WTC11 (cell line): ENCODE data around the gene FAM227B. TPM values are rescaled to one million over a fixed set of nuclear protein-coding genes. Genes with fewer than 3 reads are reported as not detected.

Experiments
- ARID4B ChIP-seq: sonication (generic); formaldehyde crosslinking; IDR thresholded peaks from 2 replicates; pipeline ENCODE4 v1.8.0; 2023; ENCODE audit warnings: missing genetic modification reagents, mild to moderate bottlenecking, borderline replicate concordance
- ATF3 ChIP-seq: sonication (generic); formaldehyde crosslinking; conservative IDR thresholded peaks from 2 replicates; pipeline ENCODE4 v1.8.1; 2022; ENCODE audit warnings: mild to moderate bottlenecking, missing genetic modification reagents
- ELF4 ChIP-seq: sonication (generic); formaldehyde crosslinking; IDR thresholded peaks from 2 replicates; pipeline ENCODE4 v1.8.1; 2022; ENCODE audit warnings: low read depth, mild to moderate bottlenecking, moderate library complexity, missing genetic modification reagents
- EMX1 ChIP-seq: fragments of 250-450 bp; sonication (Bioruptor Pico); IDR thresholded peaks from 2 replicates; pipeline ENCODE4 v1.8.0; 2021; ENCODE audit warnings: mild to moderate bottlenecking
- ETV6 ChIP-seq: sonication (generic); formaldehyde crosslinking; IDR thresholded peaks from 2 replicates; pipeline ENCODE4 v1.8.1; 2022; ENCODE audit warnings: mild to moderate bottlenecking, missing genetic modification reagents
- FOXP4 ChIP-seq: sonication (generic); formaldehyde crosslinking; IDR thresholded peaks from 2 replicates; pipeline ENCODE4 v1.8.0; 2022; ENCODE audit warnings: mild to moderate bottlenecking, missing genetic modification reagents
- GRHL2 ChIP-seq: fragments of 250-450 bp; sonication (Bioruptor Pico); IDR thresholded peaks from 2 replicates; pipeline ENCODE4 v1.8.0; 2022; ENCODE audit warnings: mild to moderate bottlenecking, moderate library complexity; ENCODE audit not compliant: insufficient replicate concordance, severe bottlenecking
- GTF2I ChIP-seq: fragments of 250-450 bp; sonication (Bioruptor Pico); conservative IDR thresholded peaks from 2 replicates; pipeline ENCODE4 v1.4.0; 2021; ENCODE audit warnings: mild to moderate bottlenecking
- HMGXB4 ChIP-seq: sonication (generic); formaldehyde crosslinking; IDR thresholded peaks from 2 replicates; pipeline ENCODE4 v1.8.1; 2023; ENCODE audit warnings: mild to moderate bottlenecking, moderate library complexity, missing genetic modification reagents
- IRF2 ChIP-seq: sonication (generic); formaldehyde crosslinking; IDR thresholded peaks from 2 replicates; pipeline ENCODE4 v1.8.0; 2022; ENCODE audit warnings: low read depth, missing genetic modification reagents, borderline replicate concordance
- NFE2L1 ChIP-seq: sonication (generic); formaldehyde crosslinking; IDR thresholded peaks from 2 replicates; pipeline ENCODE4 v1.8.1; 2023; ENCODE audit warnings: missing genetic modification reagents
- SOX15 ChIP-seq: fragments of 250-450 bp; sonication (Bioruptor Pico); IDR thresholded peaks from 2 replicates; pipeline ENCODE4 v1.9.0; 2021; ENCODE audit warnings: mild to moderate bottlenecking
- TCF7 ChIP-seq: sonication (generic); formaldehyde crosslinking; IDR thresholded peaks from 2 replicates; pipeline ENCODE4 v1.8.0; 2022; ENCODE audit warnings: mild to moderate bottlenecking, low read depth, missing genetic modification reagents, moderate library complexity
- TEAD1 ChIP-seq: sonication (generic); formaldehyde crosslinking; IDR thresholded peaks from 2 replicates; pipeline ENCODE4 v1.8.0; 2022; ENCODE audit warnings: mild to moderate bottlenecking, missing genetic modification reagents
- ZNF219 ChIP-seq: sonication (generic); formaldehyde crosslinking; IDR thresholded peaks from 2 replicates; pipeline ENCODE4 v1.8.0; 2023; ENCODE audit warnings: missing genetic modification reagents, mild to moderate bottlenecking, borderline replicate concordance
- ZNF232 ChIP-seq: sonication (generic); formaldehyde crosslinking; IDR thresholded peaks from 2 replicates; pipeline ENCODE4 v1.8.0; 2022; ENCODE audit warnings: mild to moderate bottlenecking, missing genetic modification reagents
- ZNF317 ChIP-seq: sonication (generic); formaldehyde crosslinking; IDR thresholded peaks from 2 replicates; pipeline ENCODE4 v1.8.1; 2023; ENCODE audit warnings: low read depth, mild to moderate bottlenecking, moderate library complexity, missing genetic modification reagents, borderline replicate concordance
- ZNF423 ChIP-seq: fragments of 250-450 bp; sonication (Bioruptor Pico); IDR thresholded peaks from 2 replicates; pipeline ENCODE4 v2.1.2; 2022; ENCODE audit warnings: mild to moderate bottlenecking, moderate library complexity
- ZNF671 ChIP-seq: fragments of 250-450 bp; sonication (Bioruptor Pico); IDR thresholded peaks from 2 replicates; pipeline ENCODE4 v1.8.0; 2021; ENCODE audit warnings: mild to moderate bottlenecking
- ZSCAN18 ChIP-seq: fragments of 250-450 bp; sonication (Bioruptor Pico); IDR thresholded peaks from 2 replicates; pipeline ENCODE4 v2.1.2; 2022; ENCODE audit warnings: mild to moderate bottlenecking, moderate library complexity
- total RNA-seq: library from RNA; stranded (reverse); gene quantifications from 3 replicates; pipeline ENCODE4 v1.2.3, GENCODE V29; 2021
- TF ChIP-seq, protein P1 (sequence below): sonication (generic); formaldehyde crosslinking; IDR thresholded peaks from 2 replicates; pipeline ENCODE4 v1.8.1; 2023; ENCODE audit warnings: mild to moderate bottlenecking, missing genetic modification reagents
- TF ChIP-seq, protein P2 (sequence below): sonication (generic); formaldehyde crosslinking; IDR thresholded peaks from 2 replicates; pipeline ENCODE4 v1.8.0; 2022; ENCODE audit warnings: missing genetic modification reagents
- TF ChIP-seq, protein P3 (sequence below): sonication (generic); formaldehyde crosslinking; IDR thresholded peaks from 2 replicates; pipeline ENCODE4 v1.8.0; 2022; ENCODE audit warnings: mild to moderate bottlenecking, missing genetic modification reagents

Gene FAM227B
- total RNA-seq, 1 experiment from 2014 or later: 6.8 TPM

DNA sequence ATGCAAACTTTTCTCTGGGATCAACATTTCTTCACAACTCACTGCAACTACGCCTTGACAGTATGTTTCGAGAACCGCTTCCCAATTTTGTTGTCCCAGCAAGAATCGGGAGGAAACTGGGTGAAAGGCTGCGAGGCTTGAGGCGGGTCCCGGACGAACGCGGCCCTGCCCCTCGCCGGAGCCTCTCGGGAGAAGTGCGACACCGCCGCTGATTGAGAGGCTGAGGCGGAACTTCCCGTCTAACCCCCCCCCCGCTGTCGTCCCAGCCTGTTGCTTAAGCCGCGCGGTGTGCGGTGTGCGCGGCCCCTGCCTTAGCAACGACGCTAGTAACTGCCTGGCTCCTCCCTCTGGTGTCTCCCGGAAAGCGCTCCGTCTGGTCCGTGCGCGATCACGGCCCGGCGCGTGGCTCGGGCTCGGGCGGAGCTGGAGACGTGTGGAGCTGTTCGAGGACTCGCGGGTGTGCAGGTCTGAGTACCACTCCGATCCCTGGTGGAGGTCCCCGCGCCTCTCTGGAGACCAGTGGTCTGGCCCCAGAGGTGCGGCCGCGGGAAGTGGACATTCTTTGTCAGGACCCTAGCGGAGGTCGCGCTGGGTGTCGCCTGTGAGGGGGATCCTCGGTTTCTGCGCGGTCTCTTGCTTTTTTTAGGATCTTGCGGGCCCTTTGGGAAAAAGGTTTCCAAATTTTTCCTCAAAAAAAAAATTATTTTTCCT lies at the start of gene FAM227B, which contains the start of gene DTWD1 (continued):
- peak; percentile 93 for TF ChIP-seq TEAD1 (CRISPR knock-in tag)
- peak; percentile 81 for TF ChIP-seq ARID4B
- TF ChIP-seq EMX1: no peak
- peak; percentile 98 for TF ChIP-seq ETV6 (CRISPR knock-in tag)
- 0 out of 2 replicates have a peak, but pooled peaks have one; percentile 56 for TF ChIP-seq ZNF317 (CRISPR knock-in tag)
- TF ChIP-seq ELF4 (CRISPR knock-in tag): no peak
- TF ChIP-seq TCF7 (CRISPR knock-in tag): no peak
- TF ChIP-seq ZNF671 (CRISPR knock-in tag): no peak
- no peak for TF ChIP-seq ATF3 (CRISPR knock-in tag)
- no peak for TF ChIP-seq IRF2 (CRISPR knock-in tag)
- TF ChIP-seq GTF2I (CRISPR knock-in tag): no peak
- TF ChIP-seq, protein P1, sequence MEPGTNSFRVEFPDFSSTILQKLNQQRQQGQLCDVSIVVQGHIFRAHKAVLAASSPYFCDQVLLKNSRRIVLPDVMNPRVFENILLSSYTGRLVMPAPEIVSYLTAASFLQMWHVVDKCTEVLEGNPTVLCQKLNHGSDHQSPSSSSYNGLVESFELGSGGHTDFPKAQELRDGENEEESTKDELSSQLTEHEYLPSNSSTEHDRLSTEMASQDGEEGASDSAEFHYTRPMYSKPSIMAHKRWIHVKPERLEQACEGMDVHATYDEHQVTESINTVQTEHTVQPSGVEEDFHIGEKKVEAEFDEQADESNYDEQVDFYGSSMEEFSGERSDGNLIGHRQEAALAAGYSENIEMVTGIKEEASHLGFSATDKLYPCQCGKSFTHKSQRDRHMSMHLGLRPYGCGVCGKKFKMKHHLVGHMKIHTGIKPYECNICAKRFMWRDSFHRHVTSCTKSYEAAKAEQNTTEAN (CRISPR knock-in tag): 0 out of 2 replicates have a peak, but pooled peaks have one; percentile 67
- no peak for TF ChIP-seq GRHL2 (CRISPR knock-in tag)
- no peak for TF ChIP-seq ZNF423
- 0 out of 2 replicates have a peak, but pooled peaks have one; percentile 59 for TF ChIP-seq ZNF219
- TF ChIP-seq ZSCAN18 (CRISPR knock-in tag): no peak
- TF ChIP-seq, protein P2, sequence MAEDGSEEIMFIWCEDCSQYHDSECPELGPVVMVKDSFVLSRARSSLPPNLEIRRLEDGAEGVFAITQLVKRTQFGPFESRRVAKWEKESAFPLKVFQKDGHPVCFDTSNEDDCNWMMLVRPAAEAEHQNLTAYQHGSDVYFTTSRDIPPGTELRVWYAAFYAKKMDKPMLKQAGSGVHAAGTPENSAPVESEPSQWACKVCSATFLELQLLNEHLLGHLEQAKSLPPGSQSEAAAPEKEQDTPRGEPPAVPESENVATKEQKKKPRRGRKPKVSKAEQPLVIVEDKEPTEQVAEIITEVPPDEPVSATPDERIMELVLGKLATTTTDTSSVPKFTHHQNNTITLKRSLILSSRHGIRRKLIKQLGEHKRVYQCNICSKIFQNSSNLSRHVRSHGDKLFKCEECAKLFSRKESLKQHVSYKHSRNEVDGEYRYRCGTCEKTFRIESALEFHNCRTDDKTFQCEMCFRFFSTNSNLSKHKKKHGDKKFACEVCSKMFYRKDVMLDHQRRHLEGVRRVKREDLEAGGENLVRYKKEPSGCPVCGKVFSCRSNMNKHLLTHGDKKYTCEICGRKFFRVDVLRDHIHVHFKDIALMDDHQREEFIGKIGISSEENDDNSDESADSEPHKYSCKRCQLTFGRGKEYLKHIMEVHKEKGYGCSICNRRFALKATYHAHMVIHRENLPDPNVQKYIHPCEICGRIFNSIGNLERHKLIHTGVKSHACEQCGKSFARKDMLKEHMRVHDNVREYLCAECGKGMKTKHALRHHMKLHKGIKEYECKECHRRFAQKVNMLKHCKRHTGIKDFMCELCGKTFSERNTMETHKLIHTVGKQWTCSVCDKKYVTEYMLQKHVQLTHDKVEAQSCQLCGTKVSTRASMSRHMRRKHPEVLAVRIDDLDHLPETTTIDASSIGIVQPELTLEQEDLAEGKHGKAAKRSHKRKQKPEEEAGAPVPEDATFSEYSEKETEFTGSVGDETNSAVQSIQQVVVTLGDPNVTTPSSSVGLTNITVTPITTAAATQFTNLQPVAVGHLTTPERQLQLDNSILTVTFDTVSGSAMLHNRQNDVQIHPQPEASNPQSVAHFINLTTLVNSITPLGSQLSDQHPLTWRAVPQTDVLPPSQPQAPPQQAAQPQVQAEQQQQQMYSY (CRISPR knock-in tag): peak; percentile 32; the same call in 1 of the 2 replicates
- TF ChIP-seq FOXP4: peak; percentile 95; the same call in 1 of the 2 replicates
- TF ChIP-seq NFE2L1 (CRISPR knock-in tag): no peak
- no peak for TF ChIP-seq SOX15 (CRISPR knock-in tag)
- TF ChIP-seq, protein P3, sequence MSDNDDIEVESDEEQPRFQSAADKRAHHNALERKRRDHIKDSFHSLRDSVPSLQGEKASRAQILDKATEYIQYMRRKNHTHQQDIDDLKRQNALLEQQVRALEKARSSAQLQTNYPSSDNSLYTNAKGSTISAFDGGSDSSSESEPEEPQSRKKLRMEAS (CRISPR knock-in tag): peak; percentile 97
- peak; percentile 97 for TF ChIP-seq HMGXB4
- peak; percentile 88 for TF ChIP-seq ZNF232
